Endothelial cell of umbilical vein (primary cell): Measurements from ENCODE around the gene NFIC. TPM values are rescaled to one million over a fixed set of nuclear protein-coding genes. Genes with fewer than 3 reads are reported as not detected.

Source experiments
- BruUV-seq: library from RNA; stranded (reverse); fragments of 400-500 nt; replicated peaks from 2 replicates; lab custom pipeline; 2021; lab: Mats Ljungman, UMichigan
- CTCF ChIA-PET: fragments of 300-600, 350-600 bp; sonication (Branson Sonifier 250); formaldehyde crosslinking; loops from one replicate; lab custom pipeline; 2021; ENCODE audit warnings: antibody characterized with exemption, inconsistent platforms; lab: Charles Lee
- POLR2A ChIA-PET: fragments of 300-600, 350-600 bp; sonication (Branson Sonifier 250); formaldehyde crosslinking; loops from one replicate; lab custom pipeline; 2021; ENCODE audit warnings: antibody characterized with exemption, inconsistent platforms; lab: Charles Lee
- DNase-seq: peaks from one replicate; pipeline ENCODE4 v3.0.0-alpha.2; 2011; ENCODE audit warnings: low read depth, low spot score
- FAIRE-seq: peaks from 2 replicates; lab custom pipeline; 2011; peaks lifted over from hg19 to GRCh38; lab: Jason Lieb, UNC
- H2AFZ ChIP-seq: 2 replicates; pipeline ENCODE4 v1.6.0; 2012; ENCODE audit warnings: low read depth, low read length, control low read depth, inconsistent platforms
- H3K27ac ChIP-seq: 2 replicates; pipeline ENCODE4 v1.5.1; 2011; ENCODE audit warnings: low read depth, mild to moderate bottlenecking, control low read depth, low read length, moderate library complexity; ENCODE audit not compliant: insufficient read depth
- H3K27me3 ChIP-seq, 2 experiments: 2 replicates each; pipeline versions ENCODE4 v1.6.0 to v1.6.1; 2011; ENCODE audit warnings: low read length in 2 of 2, mixed read lengths in 1 of 2; ENCODE audit not compliant: control insufficient read depth in 2 of 2, insufficient read depth in 2 of 2
- H3K36me3 ChIP-seq, 2 experiments: 2 replicates in 1 of 2; 3 replicates in 1 of 2; pipeline ENCODE4 v1.5.1; 2011; ENCODE audit warnings: low read length in 2 of 2, mild to moderate bottlenecking in 1 of 2, moderate library complexity in 1 of 2; ENCODE audit not compliant: control insufficient read depth in 2 of 2, insufficient read depth in 2 of 2; ENCODE audit errors: extremely low read depth in 1 of 2
- H3K4me1 ChIP-seq: 3 replicates; pipeline ENCODE4 v1.5.1; 2011; ENCODE audit warnings: mild to moderate bottlenecking, low read length; ENCODE audit not compliant: control insufficient read depth, insufficient read depth; ENCODE audit errors: extremely low read depth
- H3K4me2 ChIP-seq: 2 replicates; pipeline ENCODE4 v1.6.1; 2011; ENCODE audit warnings: low read length, control low read depth, mixed read lengths; ENCODE audit not compliant: insufficient read depth
- H3K4me3 ChIP-seq, 3 experiments: fragments of 200-600 bp in 1 of 3; sonication (generic), shearing (Covaris generic) in 1 of 3; replicated peaks in 1 of 3; 2 replicates each; pipeline ENCODE4 v1.5.1; 2011 to 2016; ENCODE audit warnings: control low read depth in 3 of 3, low read length in 3 of 3, mild to moderate bottlenecking in 2 of 3, inconsistent platforms in 1 of 3, low read depth in 1 of 3, moderate library complexity in 1 of 3; ENCODE audit not compliant: insufficient read depth in 1 of 3
- H3K79me2 ChIP-seq: 2 replicates; pipeline ENCODE4 v1.6.0; 2012; ENCODE audit warnings: low read length, inconsistent platforms; ENCODE audit not compliant: control insufficient read depth, insufficient read depth
- H3K9ac ChIP-seq: replicated peaks from 2 replicates; pipeline ENCODE3; 2011; ENCODE audit warnings: low read length, control low read depth; ENCODE audit not compliant: insufficient read depth; ENCODE audit errors: extremely low read depth
- H3K9me1 ChIP-seq: replicated peaks from 3 replicates; pipeline ENCODE4 v1.6.0; 2011; ENCODE audit warnings: mild to moderate bottlenecking, low read length; ENCODE audit not compliant: control insufficient read depth, insufficient read depth; ENCODE audit errors: extremely low read depth
- H3K9me3 ChIP-seq: replicated peaks from 2 replicates; pipeline ENCODE4 v1.5.1; 2012; ENCODE audit warnings: low read length, inconsistent platforms; ENCODE audit not compliant: control insufficient read depth, insufficient read depth
- H4K20me1 ChIP-seq: replicated peaks from 2 replicates; pipeline ENCODE3; 2011; ENCODE audit warnings: mild to moderate bottlenecking, low read length; ENCODE audit not compliant: control insufficient read depth, insufficient read depth; ENCODE audit errors: extremely low read depth
- EZH2 ChIP-seq: IDR thresholded peaks from 2 replicates; pipeline ENCODE4 v1.6.1; 2012; ENCODE audit warnings: borderline replicate concordance, low read depth, mild to moderate bottlenecking, moderate library complexity, low read length, inconsistent platforms; ENCODE audit not compliant: severe bottlenecking
- MYC ChIP-seq: IDR thresholded peaks from one replicate; pipeline ENCODE4 v1.6.1; 2011; ENCODE audit warnings: mild to moderate bottlenecking, low read depth, low read length
- POLR2A ChIP-seq: IDR thresholded peaks from 2 replicates; pipeline ENCODE4 v1.6.1; 2012; ENCODE audit warnings: low read depth, mild to moderate bottlenecking, control low read depth, low read length
- POLR2AphosphoS5 ChIP-seq: IDR thresholded peaks from 2 replicates; pipeline ENCODE4 v1.6.1; 2012; ENCODE audit warnings: low read depth, mild to moderate bottlenecking, control low read depth, low read length, moderate library complexity; ENCODE audit not compliant: insufficient read depth
- dilution Hi-C: fragments of 300-500 bp; cut with MboI; formaldehyde crosslinking; loops from one replicate; pipeline ENCODE4 v1.15.0; 2019; ENCODE audit warnings: low sequenced_read_pairs; ENCODE audit not compliant: extremely low pct_ligation_motif_present
- intact Hi-C: fragments of 100-400 bp; cut with micrococcal nuclease; formaldehyde crosslinking; loops from one replicate; pipeline ENCODE4 v1.10.0; 2022
- polyA plus RNA-seq, 4 experiments: library from polyadenylated mRNA; depleted of rRNA in 3 of 4; stranded (reverse) in 3 of 4; unstranded in 1 of 4; fragments of >200 nt; gene quantifications; 2 replicates each; pipeline versions ENCODE4 v1.2.1 to v1.2.3, GENCODE V29; 2011 to 2012; ENCODE audit warnings: missing spikeins in 1 of 4
- total RNA-seq: library from RNA; stranded (reverse); gene quantifications from 2 replicates; pipeline ENCODE4 v1.2.3, GENCODE V29; 2021

NFIC gene
- total and polyA plus RNA-seq, 2 donors (not counting 3 experiments of a cell fraction or from before 2014, with no cell fraction given) = 11.4 to 133 TPM

DNA sequence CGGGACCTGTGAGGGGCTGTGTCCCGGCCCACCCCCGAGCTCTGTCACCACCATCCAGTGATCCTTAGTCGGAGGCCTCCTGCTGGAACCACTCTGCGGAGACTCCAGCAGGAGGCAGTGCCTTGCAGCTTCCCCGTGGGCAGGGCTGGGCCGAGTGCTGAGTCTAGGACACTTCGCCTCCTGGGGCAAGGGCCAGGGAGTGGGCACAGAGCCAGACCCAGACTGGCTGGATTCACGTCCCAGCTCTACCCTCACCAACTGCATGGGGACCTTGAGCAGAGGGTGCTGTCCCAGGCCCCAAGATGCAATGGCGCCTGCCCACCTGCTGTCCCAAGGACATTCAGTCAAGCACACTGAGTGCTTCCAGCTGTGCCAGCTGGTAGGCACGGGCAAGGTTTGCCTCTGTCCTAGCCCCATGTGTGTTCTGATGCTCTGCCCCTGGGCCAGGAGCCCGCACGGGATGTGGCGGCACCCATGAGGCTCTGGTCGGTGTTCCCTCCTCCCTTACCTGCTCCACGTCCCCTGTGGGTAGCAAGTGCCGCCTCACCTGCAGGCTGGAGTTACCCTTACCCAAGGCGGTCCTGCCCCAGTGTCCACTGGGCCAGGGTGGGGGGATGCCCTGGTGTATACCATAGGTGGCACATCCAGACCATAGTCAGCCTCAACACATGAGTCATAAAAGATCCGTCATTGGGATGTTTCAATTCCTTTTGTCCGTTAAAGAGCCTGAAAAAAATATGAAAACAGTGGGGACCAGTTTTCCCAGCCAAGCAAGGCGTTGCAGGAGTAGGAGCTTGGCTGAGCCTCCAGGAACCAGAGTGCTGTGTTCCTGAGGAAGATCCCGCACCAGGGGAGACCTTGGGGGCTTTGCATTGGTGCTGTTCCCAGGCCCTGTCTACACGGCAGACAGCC lies 147.1 kb downstream of the NFIC start:
- H3K36me3 ChIP-seq = peaks cover 0 to 16% of the 10 kb centered on the region in 2 experiments
- FAIRE-seq = no peak
- no peak overlapping the region for H3K4me2 ChIP-seq
- no peaks in the 10 kb centered on the region for H3K27me3 ChIP-seq
- no peaks in the 10 kb centered on the region for H3K9me1 ChIP-seq
- H4K20me1 ChIP-seq = no peaks in the 10 kb centered on the region
- H3K27ac ChIP-seq = no peak overlapping the region
- ChIA-PET POLR2A (no interaction called here), CTCF (no interaction called here)
- no peak overlapping the region for H3K4me3 ChIP-seq
- peaks cover 93% of the 10 kb centered on the region for H3K79me2 ChIP-seq
- no TSS peak for BruUV-seq
- H2AFZ ChIP-seq = no peak overlapping the region
- dilution Hi-C loops = no loop called here
- no peak overlapping the region for H3K9ac ChIP-seq
- intact Hi-C loops = no loop called here
- TF ChIP-seq MYC (no peak), POLR2A (no peak), POLR2AphosphoS5 (no peak), EZH2 (no peak)
- no peak for DNase-seq
- no peaks in the 10 kb centered on the region for H3K4me1 ChIP-seq
- H3K9me3 ChIP-seq = no peaks in the 10 kb centered on the region

DNA sequence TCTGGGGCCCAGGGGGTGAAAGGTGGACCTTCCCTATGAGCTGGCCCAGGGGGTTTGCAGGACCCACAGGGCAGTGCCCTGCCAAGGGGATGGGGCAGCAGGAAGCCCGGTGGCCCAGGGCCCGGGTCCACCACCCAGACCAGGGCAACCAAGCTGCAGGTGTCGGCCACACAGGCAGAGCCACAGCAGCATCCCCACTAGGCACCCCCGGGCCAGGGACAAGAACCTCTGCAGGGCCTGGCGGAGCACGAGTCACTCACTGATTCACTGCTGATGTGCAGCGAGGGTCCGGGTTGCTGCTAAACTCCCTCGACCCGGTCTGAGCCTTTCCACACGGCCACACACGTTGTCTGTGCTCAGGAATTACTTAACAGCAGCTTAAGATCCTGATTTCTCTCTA lies 148.5 kb downstream of the NFIC start:
- Histone ChIP-seq H3K79me2 (peaks cover 93% of the 10 kb centered on the region), H3K4me3 (no peak overlapping the region), H3K9me3 (no peaks in the 10 kb centered on the region), H3K36me3 (peaks cover 0 to 19% of the 10 kb centered on the region in 2 experiments), H3K4me1 (no peaks in the 10 kb centered on the region), H3K9ac (no peak overlapping the region), H3K9me1 (no peaks in the 10 kb centered on the region), H2AFZ (no peak overlapping the region), H3K27me3 (no peaks in the 10 kb centered on the region), H4K20me1 (no peaks in the 10 kb centered on the region), H3K4me2 (no peak overlapping the region), H3K27ac (no peak overlapping the region)
- intact Hi-C loops (no loop called here), dilution Hi-C loops (no loop called here)
- FAIRE-seq = no peak
- CTCF ChIA-PET = interaction anchor here (1.1 kb wide), 1 partner anchor 30 kb away, joined by 3 read pairs; no protein-coding TSS in a partner anchor
- BruUV-seq = no TSS peak
- POLR2A ChIA-PET = no interaction called here
- no peak for TF ChIP-seq MYC
- DNase-seq = no peak
